OCI-LY3 (cell line): ENCODE data around the gene VPS26B.
"Not testable (repeated sequence)": the region's sequence is repeated elsewhere in the genome, so short reads cannot be mapped to it uniquely, and the experiment has no call there.

Experiments
- H2AFZ ChIP-seq: fragments of 200-600, 300-600 bp; shearing (Covaris generic); 2 replicates; pipeline ENCODE4 v1.6.0; 2014; ENCODE audit warnings: antibody characterized with exemption, low read depth, low read length
- H3K27ac ChIP-seq: fragments of 200-600, 300-600 bp; sonication (generic); 2 replicates; pipeline ENCODE4 v1.5.1; 2014; ENCODE audit warnings: mild to moderate bottlenecking, low read length, moderate library complexity, mixed read lengths
- H3K27me3 ChIP-seq: fragments of 200-600, 300-600 bp; sonication (generic); 2 replicates; pipeline ENCODE4 v1.6.1; 2014; ENCODE audit warnings: low read depth, low read length, mixed read lengths
- H3K36me3 ChIP-seq: fragments of 200-600, 300-600 bp; sonication (generic); replicated peaks from 2 replicates; pipeline ENCODE3; 2014; ENCODE audit warnings: low read depth, low read length, mixed read lengths
- H3K4me1 ChIP-seq: fragments of 300-600, 200-600 bp; sonication (generic); 2 replicates; pipeline ENCODE4 v1.6.1; 2014; ENCODE audit warnings: low read length, mixed read lengths
- H3K4me2 ChIP-seq: fragments of 200-600, 300-600 bp; sonication (generic); 2 replicates; pipeline ENCODE4 v1.6.1; 2014; ENCODE audit warnings: low read length, mixed read lengths
- H3K4me3 ChIP-seq: fragments of 300-600, 200-600 bp; sonication (generic); 2 replicates; pipeline ENCODE4 v1.5.1; 2014; ENCODE audit warnings: antibody characterized with exemption, mild to moderate bottlenecking, low read length, moderate library complexity
- H3K79me2 ChIP-seq: fragments of 300-600, 200-600 bp; shearing (Covaris generic); 2 replicates; pipeline ENCODE4 v1.6.1; 2014; ENCODE audit warnings: mild to moderate bottlenecking, low read length, mixed read lengths
- H3K9ac ChIP-seq: fragments of 300-600, 200-600 bp; shearing (Covaris generic); 2 replicates; pipeline ENCODE4 v1.6.0; 2014; ENCODE audit warnings: mild to moderate bottlenecking, low read length, moderate library complexity
- H3K9me3 ChIP-seq: fragments of 200-600, 300-600 bp; shearing (Covaris generic); 2 replicates; pipeline ENCODE4 v1.6.1; 2014; ENCODE audit warnings: low read length, mixed read lengths; ENCODE audit not compliant: insufficient read depth
- H4K20me1 ChIP-seq: fragments of 200-600, 300-600 bp; sonication (generic); 2 replicates; pipeline ENCODE4 v1.6.1; 2016; ENCODE audit warnings: low read length, mixed read lengths; ENCODE audit not compliant: insufficient read depth
- CTCF ChIP-seq: fragments of 200-600, 300-600 bp; sonication (generic); IDR thresholded peaks from 2 replicates; pipeline ENCODE4 v1.5.1; 2014; ENCODE audit warnings: antibody characterized with exemption, low read length, low read depth
- EZH2phosphoT487 ChIP-seq: fragments of 200-600 bp; shearing (Covaris generic); IDR thresholded peaks from 2 replicates; pipeline ENCODE4 v1.6.1; 2018; ENCODE audit warnings: antibody characterized with exemption, mixed run types, low read depth

Gene VPS26B

GRCh38 chr11:134223836-134224709 lies at the start of gene VPS26B, which contains the start of gene NCAPD3:
VPS26B (plus strand) TSS chr11:134224671; CDS start chr11:134225123, 452 bp downstream.
NCAPD3 (minus strand) TSS chr11:134223967; CDS start chr11:134223926, 41 bp downstream.
- H4K20me1 ChIP-seq: peaks cover 52% of the 10 kb centered on the region
- peak within 1 kb of the TSS; percentile 93 for H3K4me2 ChIP-seq
- H3K27ac ChIP-seq: peak within 1 kb of the TSS; percentile 80
- H3K79me2 ChIP-seq: peaks cover 57% of the 10 kb centered on the region
- H3K4me3 ChIP-seq: peak within 1 kb of the TSS; percentile 98
- peak within 1 kb of the TSS; percentile 95 for H3K9ac ChIP-seq
- peak within 1 kb of the TSS; percentile 95 for H2AFZ ChIP-seq
- H3K27me3 ChIP-seq: peaks cover 7% of the 10 kb centered on the region
- peaks cover 25% of the 10 kb centered on the region for H3K36me3 ChIP-seq
- TF ChIP-seq EZH2phosphoT487 (no peak), CTCF (no peak)
- peaks cover 29% of the 10 kb centered on the region for H3K4me1 ChIP-seq
- no peaks in the 10 kb centered on the region for H3K9me3 ChIP-seq

GRCh38 chr11:134176284-134176683 lies 48.2 kb upstream of the VPS26B start:
- peaks cover 54% of the 10 kb centered on the region for H3K36me3 ChIP-seq

GRCh38 chr11:134178032-134178674 lies 46.3 kb upstream of the VPS26B start:
- H3K9me3 ChIP-seq: no peaks in the 10 kb centered on the region
- H3K9ac ChIP-seq: no peak overlapping the region
- H3K4me1 ChIP-seq: no peaks in the 10 kb centered on the region
- no peaks in the 10 kb centered on the region for H4K20me1 ChIP-seq
- no peak overlapping the region for H3K4me2 ChIP-seq
- no peaks in the 10 kb centered on the region for H3K79me2 ChIP-seq
- no peak overlapping the region for H3K4me3 ChIP-seq
- H3K27me3 ChIP-seq: no peaks in the 10 kb centered on the region
- no peak overlapping the region for H3K27ac ChIP-seq
- H3K36me3 ChIP-seq: peaks cover 55% of the 10 kb centered on the region
- TF ChIP-seq EZH2phosphoT487 (no peak), CTCF (no peak)
- no peak overlapping the region for H2AFZ ChIP-seq

More at GRCh38 chr11:134176284-134176683, 48.2 kb upstream of the VPS26B start:
- Histone ChIP-seq H3K27me3 (no peaks in the 10 kb centered on the region), H3K9ac (no peak overlapping the region), H3K9me3 (no peaks in the 10 kb centered on the region), H3K4me1 (no peaks in the 10 kb centered on the region), H2AFZ (no peak overlapping the region), H3K27ac (no peak overlapping the region), H3K79me2 (no peaks in the 10 kb centered on the region), H3K4me2 (no peak overlapping the region), H3K4me3 (no peak overlapping the region), H4K20me1 (no peaks in the 10 kb centered on the region)
- TF ChIP-seq CTCF (no peak), EZH2phosphoT487 (no peak)

GRCh38 chr11:134181707-134182106 lies 42.8 kb upstream of the VPS26B start:
- Histone ChIP-seq H3K4me2 (no peak overlapping the region), H2AFZ (no peak overlapping the region), H3K36me3 (peaks cover 66% of the 10 kb centered on the region)

GRCh38 chr11:134188092-134188491 lies 36.4 kb upstream of the VPS26B start:
- not testable (repeated sequence) for H3K4me1 ChIP-seq, H3K4me3 ChIP-seq, H4K20me1 ChIP-seq, H3K9me3 ChIP-seq, H3K79me2 ChIP-seq, H3K9ac ChIP-seq, H2AFZ ChIP-seq, H3K4me2 ChIP-seq, H3K27me3 ChIP-seq, H3K27ac ChIP-seq
- peaks cover 73% of the 10 kb centered on the region for H3K36me3 ChIP-seq

More at GRCh38 chr11:134181707-134182106, 42.8 kb upstream of the VPS26B start:
- no peaks in the 10 kb centered on the region for H3K27me3 ChIP-seq
- H3K27ac ChIP-seq: no peak overlapping the region
- TF ChIP-seq EZH2phosphoT487: no peak
- TF ChIP-seq CTCF: no peak
- H3K4me1 ChIP-seq: no peaks in the 10 kb centered on the region
- H3K9ac ChIP-seq: no peak overlapping the region
- no peak overlapping the region for H3K4me3 ChIP-seq
- no peaks in the 10 kb centered on the region for H4K20me1 ChIP-seq
- H3K79me2 ChIP-seq: no peaks in the 10 kb centered on the region
- no peaks in the 10 kb centered on the region for H3K9me3 ChIP-seq
